ENCODE data around the gene FADS3. TPM values are rescaled to one million over a fixed set of nuclear protein-coding genes. Genes with fewer than 3 reads are reported as not detected.
"Not testable (repeated sequence)": the region's sequence is repeated elsewhere in the genome, so short reads cannot be mapped to it uniquely, and the experiment has no call there.

The FADS3 gene
- total RNA-seq, 3 donors from 2014 or later (not counting 1 experiment from before 2014, with no cell fraction given): 10.8 to 17.8 (median 11.5) TPM

DNA sequence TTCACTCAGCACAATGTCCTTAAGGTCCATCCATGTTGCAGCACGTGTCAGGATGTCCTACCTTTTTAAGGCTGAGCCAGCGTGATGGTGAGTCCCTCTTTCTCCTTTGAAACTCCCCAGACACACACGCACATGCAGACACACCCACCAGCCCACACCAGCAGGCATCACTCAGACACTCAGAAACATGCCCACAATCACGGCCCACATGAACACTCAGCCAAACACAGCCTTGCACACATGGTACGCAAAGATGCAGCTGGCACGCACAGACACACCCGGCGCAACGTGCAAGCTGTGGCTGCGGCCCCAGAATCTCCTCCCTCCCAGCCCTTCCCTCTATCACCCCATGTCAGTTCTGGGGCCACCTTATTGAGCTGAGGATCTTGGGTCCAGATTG is 8.0 kb downstream of the FADS3 start:
- Mint-ChIP-seq H3K36me3 (no peaks in the 10 kb centered on the region), H3K4me1 (peaks cover 0 to 8% of the 10 kb centered on the region in 2 donors), H3K27me3 (ENCODE audit: low read depth in 2 of 2) (no peaks in the 10 kb centered on the region), H3K4me3 (no peak overlapping the region), H3K27ac (no peak overlapping the region), H3K9me3 (no peaks in the 10 kb centered on the region)
- ATAC-seq (no peak), DNase-seq (no peak)
- Histone ChIP-seq H3K36me3 (ENCODE audit: control insufficient read depth, insufficient read depth, low read length) (no peaks in the 10 kb centered on the region), H3K9me3 (ENCODE audit: control insufficient read depth, insufficient read depth, low read length) (no peaks in the 10 kb centered on the region), H3K27ac (ENCODE audit: low read length) (no peak overlapping the region), H3K4me1 (ENCODE audit: control insufficient read depth, insufficient read depth, low read length) (peaks cover 7% of the 10 kb centered on the region), H3K4me3 (ENCODE audit: low read length) (no peak overlapping the region), H3K27me3 (ENCODE audit: control insufficient read depth, insufficient read depth, low read length) (no peaks in the 10 kb centered on the region)
- 89% methylated on average over 10 of the region's 10 CpGs for WGBS (ENCODE audit: insufficient coverage)
- TF ChIP-seq, protein P1, sequence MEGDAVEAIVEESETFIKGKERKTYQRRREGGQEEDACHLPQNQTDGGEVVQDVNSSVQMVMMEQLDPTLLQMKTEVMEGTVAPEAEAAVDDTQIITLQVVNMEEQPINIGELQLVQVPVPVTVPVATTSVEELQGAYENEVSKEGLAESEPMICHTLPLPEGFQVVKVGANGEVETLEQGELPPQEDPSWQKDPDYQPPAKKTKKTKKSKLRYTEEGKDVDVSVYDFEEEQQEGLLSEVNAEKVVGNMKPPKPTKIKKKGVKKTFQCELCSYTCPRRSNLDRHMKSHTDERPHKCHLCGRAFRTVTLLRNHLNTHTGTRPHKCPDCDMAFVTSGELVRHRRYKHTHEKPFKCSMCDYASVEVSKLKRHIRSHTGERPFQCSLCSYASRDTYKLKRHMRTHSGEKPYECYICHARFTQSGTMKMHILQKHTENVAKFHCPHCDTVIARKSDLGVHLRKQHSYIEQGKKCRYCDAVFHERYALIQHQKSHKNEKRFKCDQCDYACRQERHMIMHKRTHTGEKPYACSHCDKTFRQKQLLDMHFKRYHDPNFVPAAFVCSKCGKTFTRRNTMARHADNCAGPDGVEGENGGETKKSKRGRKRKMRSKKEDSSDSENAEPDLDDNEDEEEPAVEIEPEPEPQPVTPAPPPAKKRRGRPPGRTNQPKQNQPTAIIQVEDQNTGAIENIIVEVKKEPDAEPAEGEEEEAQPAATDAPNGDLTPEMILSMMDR (IDR thresholded peaks at IDR 0.05): no peak
- intact Hi-C loops (cut with micrococcal nuclease): no loop called here

DNA sequence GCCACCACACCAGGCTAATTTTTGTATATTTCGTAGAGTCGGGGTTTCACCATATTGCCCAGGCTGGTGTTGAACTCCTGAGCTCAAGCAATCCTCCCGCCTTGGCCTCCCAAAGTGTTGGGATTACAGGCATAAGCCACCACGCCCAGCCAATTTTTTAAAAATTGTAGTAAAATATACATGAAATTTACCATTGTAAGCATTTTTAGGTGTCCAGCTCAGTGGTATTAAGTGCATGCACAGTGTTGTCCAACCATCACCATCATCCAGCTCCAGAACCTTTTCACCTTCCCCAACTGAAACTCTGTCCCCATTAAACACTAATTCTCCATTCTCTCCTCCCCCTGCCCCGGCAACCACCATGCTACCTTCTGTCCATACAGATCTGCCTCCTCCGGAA is 8.5 kb downstream of the FADS3 start:
- no peaks in the 10 kb centered on the region for H3K9me3 ChIP-seq (ENCODE audit: control insufficient read depth, insufficient read depth, low read length)
- no peak overlapping the region for H3K27ac ChIP-seq (ENCODE audit: low read length)
- Mint-ChIP-seq H3K36me3 (no peaks in the 10 kb centered on the region), H3K4me3 (no peak overlapping the region), H3K9me3 (no peaks in the 10 kb centered on the region), H3K27ac (no peak overlapping the region), H3K27me3 (ENCODE audit: low read depth in 2 of 2) (no peaks in the 10 kb centered on the region), H3K4me1 (peaks cover 0 to 8% of the 10 kb centered on the region in 2 donors)
- no peak overlapping the region for H3K4me3 ChIP-seq (ENCODE audit: low read length)
- H3K27me3 ChIP-seq (ENCODE audit: control insufficient read depth, insufficient read depth, low read length): no peaks in the 10 kb centered on the region
- no peaks in the 10 kb centered on the region for H3K36me3 ChIP-seq (ENCODE audit: control insufficient read depth, insufficient read depth, low read length)
- DNase-seq (no peak), ATAC-seq (no peak)
- TF ChIP-seq, protein P1 (IDR thresholded peaks at IDR 0.05): no peak
- 70% methylated on average over 6 of the region's 6 CpGs for WGBS (ENCODE audit: insufficient coverage)
- peaks cover 7% of the 10 kb centered on the region for H3K4me1 ChIP-seq (ENCODE audit: control insufficient read depth, insufficient read depth, low read length)
- intact Hi-C loops (cut with micrococcal nuclease): no loop called here

DNA sequence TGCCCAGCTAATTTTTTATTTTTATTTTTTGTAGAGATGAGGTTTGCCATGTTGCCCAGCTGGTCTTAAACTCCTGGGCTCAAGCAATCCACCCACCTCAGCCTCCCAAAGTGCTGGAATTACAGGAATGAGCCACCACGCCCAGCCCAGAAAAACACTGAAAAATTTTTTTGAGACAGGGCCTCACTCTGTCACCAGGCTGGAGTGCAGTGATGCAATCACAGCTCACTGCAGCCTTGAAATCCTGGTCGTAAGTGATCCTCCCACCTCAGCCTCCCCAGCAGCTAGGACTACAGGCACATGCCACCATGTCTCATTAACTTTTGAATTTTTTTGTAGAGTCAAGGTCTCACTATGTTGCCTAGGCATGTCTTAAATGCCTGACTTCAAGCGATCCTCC is 9.1 kb downstream of the FADS3 start:
- H3K27ac ChIP-seq (ENCODE audit: low read length); H3K36me3 Mint-ChIP-seq; intact Hi-C loops (cut with micrococcal nuclease); H3K4me3 Mint-ChIP-seq; H3K4me1 ChIP-seq (ENCODE audit: control insufficient read depth, insufficient read depth, low read length); H3K36me3 ChIP-seq (ENCODE audit: control insufficient read depth, insufficient read depth, low read length); H3K27me3 Mint-ChIP-seq (ENCODE audit: low read depth in 2 of 2); H3K4me3 ChIP-seq (ENCODE audit: low read length); H3K9me3 ChIP-seq (ENCODE audit: control insufficient read depth, insufficient read depth, low read length); H3K4me1 Mint-ChIP-seq; DNase-seq; ATAC-seq; H3K27ac Mint-ChIP-seq; H3K27me3 ChIP-seq (ENCODE audit: control insufficient read depth, insufficient read depth, low read length); H3K9me3 Mint-ChIP-seq: not testable (repeated sequence)
- WGBS (ENCODE audit: insufficient coverage): 95% methylated on average over 3 of the region's 3 CpGs

DNA sequence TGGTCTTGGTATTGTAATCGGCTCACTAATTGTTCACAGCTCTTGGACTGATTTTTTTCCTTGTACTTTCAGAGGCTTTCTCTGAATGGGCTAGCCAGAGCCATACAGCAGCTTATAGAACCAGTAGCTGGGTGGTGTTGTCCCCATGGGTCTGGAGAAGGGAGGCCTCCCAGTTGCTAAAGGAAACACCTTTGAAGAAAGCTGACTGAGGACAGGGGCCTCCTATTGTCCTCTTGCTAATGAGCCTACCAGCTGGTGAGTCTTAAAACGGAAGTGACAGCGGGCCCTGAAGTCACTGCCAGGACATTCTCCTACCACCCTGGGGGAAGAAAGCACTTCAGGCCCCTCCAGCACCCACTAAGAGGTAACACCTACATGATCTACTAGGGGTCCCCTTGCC is 9.9 kb downstream of the FADS3 start:
- TF ChIP-seq, protein P1 (IDR thresholded peaks at IDR 0.05): no peak
- H3K9me3 ChIP-seq (ENCODE audit: control insufficient read depth, insufficient read depth, low read length): no peaks in the 10 kb centered on the region
- H3K27ac ChIP-seq (ENCODE audit: low read length): no peak overlapping the region
- no peak overlapping the region for H3K4me3 ChIP-seq (ENCODE audit: low read length)
- no peaks in the 10 kb centered on the region for H3K27me3 ChIP-seq (ENCODE audit: control insufficient read depth, insufficient read depth, low read length)
- 53% methylated on average over 3 of the region's 3 CpGs for WGBS (ENCODE audit: insufficient coverage)
- Mint-ChIP-seq H3K4me1 (peaks cover 0 to 8% of the 10 kb centered on the region in 2 donors), H3K9me3 (no peaks in the 10 kb centered on the region), H3K4me3 (no peak overlapping the region), H3K27me3 (ENCODE audit: low read depth in 2 of 2) (no peaks in the 10 kb centered on the region), H3K36me3 (no peaks in the 10 kb centered on the region), H3K27ac (no peak overlapping the region)
- ATAC-seq (no peak), DNase-seq (no peak)
- no peaks in the 10 kb centered on the region for H3K36me3 ChIP-seq (ENCODE audit: control insufficient read depth, insufficient read depth, low read length)
- intact Hi-C loops (cut with micrococcal nuclease): no loop called here
- peaks cover 7% of the 10 kb centered on the region for H3K4me1 ChIP-seq (ENCODE audit: control insufficient read depth, insufficient read depth, low read length)
